Measurements from ENCODE around the gene RPH3AL.

DNA sequence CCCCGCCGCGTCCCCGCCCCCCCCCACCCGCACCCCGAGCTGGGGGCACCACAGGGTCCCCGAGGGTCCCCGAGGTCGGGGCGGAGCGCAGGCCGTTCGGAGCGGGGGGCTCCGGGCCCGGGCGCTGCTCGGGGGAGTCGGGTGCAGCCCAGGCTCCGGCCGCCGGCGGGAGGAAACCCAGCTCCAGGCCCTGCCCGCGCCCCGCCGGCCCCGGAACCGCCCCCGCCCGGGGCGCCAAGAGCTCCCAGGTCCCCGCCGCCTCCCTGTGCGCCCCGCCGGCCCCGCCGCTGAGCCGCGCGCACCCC is 33.2 kb upstream of the RPH3AL start:
- TF ChIP-seq, protein P1, sequence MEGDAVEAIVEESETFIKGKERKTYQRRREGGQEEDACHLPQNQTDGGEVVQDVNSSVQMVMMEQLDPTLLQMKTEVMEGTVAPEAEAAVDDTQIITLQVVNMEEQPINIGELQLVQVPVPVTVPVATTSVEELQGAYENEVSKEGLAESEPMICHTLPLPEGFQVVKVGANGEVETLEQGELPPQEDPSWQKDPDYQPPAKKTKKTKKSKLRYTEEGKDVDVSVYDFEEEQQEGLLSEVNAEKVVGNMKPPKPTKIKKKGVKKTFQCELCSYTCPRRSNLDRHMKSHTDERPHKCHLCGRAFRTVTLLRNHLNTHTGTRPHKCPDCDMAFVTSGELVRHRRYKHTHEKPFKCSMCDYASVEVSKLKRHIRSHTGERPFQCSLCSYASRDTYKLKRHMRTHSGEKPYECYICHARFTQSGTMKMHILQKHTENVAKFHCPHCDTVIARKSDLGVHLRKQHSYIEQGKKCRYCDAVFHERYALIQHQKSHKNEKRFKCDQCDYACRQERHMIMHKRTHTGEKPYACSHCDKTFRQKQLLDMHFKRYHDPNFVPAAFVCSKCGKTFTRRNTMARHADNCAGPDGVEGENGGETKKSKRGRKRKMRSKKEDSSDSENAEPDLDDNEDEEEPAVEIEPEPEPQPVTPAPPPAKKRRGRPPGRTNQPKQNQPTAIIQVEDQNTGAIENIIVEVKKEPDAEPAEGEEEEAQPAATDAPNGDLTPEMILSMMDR (conservative IDR thresholded peaks at IDR 0.05; ENCODE audit: low read depth, low read length) = no peak
- no peak for TF ChIP-seq EZH2phosphoT487 (IDR thresholded peaks at IDR 0.05; ENCODE audit: borderline replicate concordance, low read length)

Data from PC-3 (cell line).